Activated T-helper 1 cell treated with anti-CD3 and anti-CD28 coated beads, Interleukin-12 subunit alpha, Interleukin-12 subunit beta, Interleukin-2, Interleukin-4 antibody, amounts not matched to agents 30 ng/mL and 10 ng/mL and 1 ng/mL, durations not matched to agents 14 hours and 24 hours and 36 hours (primary cell): ENCODE data around the gene SLC7A1. TPM values are rescaled to one million over a fixed set of nuclear protein-coding genes. Genes with fewer than 3 reads are reported as not detected.

Source experiments
- DNase-seq: peaks from one replicate; pipeline ENCODE4 v3.0.0; 2021; ENCODE audit warnings: low spot score
- H3K27ac Mint-ChIP-seq: one replicate; pipeline ENCODE4 v1.8.0; 2021; ENCODE audit warnings: mild to moderate bottlenecking, mixed read lengths
- H3K27me3 Mint-ChIP-seq: one replicate; pipeline ENCODE4 v1.8.0; 2022; ENCODE audit warnings: mild to moderate bottlenecking, moderate library complexity, mixed read lengths; ENCODE audit not compliant: insufficient read depth
- H3K36me3 Mint-ChIP-seq: one replicate; pipeline ENCODE4 v1.8.0; 2021; ENCODE audit warnings: low read depth, mixed read lengths
- H3K4me1 Mint-ChIP-seq: one replicate; pipeline ENCODE4 v1.8.0; 2021; ENCODE audit warnings: low read depth, mixed read lengths
- H3K4me3 Mint-ChIP-seq: one replicate; pipeline ENCODE4 v1.8.0; 2021; ENCODE audit warnings: mild to moderate bottlenecking, moderate library complexity, mixed read lengths
- H3K9me3 Mint-ChIP-seq: one replicate; pipeline ENCODE4 v1.8.0; 2021; ENCODE audit warnings: mixed read lengths
- intact Hi-C: fragments of 100-400 bp; cut with micrococcal nuclease; formaldehyde crosslinking; loops from one replicate; pipeline ENCODE4 v1.15.1; 2024
- total RNA-seq: library from RNA; stranded (reverse); gene quantifications from 2 replicates; pipeline ENCODE4 v1.2.3, GENCODE V29; 2022

SLC7A1 gene
- total RNA-seq, 1 donor from 2014 or later: 128 TPM

DNA sequence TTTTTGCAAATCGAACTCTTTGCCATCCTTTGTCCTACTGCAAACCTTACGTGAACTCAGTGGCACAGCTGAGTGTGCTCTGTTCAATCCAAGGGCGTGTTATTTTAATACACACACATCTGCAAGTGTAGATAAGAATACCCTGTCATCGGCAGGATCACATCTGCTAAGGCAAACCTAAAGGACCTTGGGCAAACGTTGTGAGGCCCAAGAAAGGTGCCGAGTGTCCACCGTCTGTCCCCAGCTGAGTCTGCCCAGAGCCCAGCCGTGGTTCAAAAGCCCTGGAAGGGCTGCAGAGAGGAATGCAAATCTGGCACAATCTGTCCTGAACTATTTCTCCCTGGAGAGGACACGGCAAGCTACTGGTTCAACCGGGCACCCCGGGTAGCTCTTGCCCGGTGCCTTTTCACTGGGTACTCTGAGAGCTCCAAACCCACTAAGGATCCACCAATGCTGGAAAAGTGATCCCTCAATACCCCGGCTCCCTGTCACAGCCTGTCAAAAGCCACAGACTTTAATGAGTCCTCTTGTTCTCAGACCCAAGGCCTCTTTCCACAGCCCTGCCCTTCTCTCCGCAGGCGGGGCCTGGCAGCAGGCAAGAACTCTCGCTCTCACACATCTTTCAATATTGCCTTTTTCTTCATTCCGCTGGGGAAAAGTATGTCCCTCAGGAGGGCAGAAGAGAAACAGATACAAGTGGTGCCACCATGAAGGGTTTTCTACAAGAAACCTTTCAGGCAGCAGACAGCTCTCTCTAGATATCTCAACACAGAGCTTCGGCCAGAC is 17.0 kb downstream of the SLC7A1 start:
- H3K4me1 Mint-ChIP-seq: peaks cover 23% of the 10 kb centered on the region
- intact Hi-C loops: no loop called here
- H3K27me3 Mint-ChIP-seq: no peaks in the 10 kb centered on the region
- peaks cover 2% of the 10 kb centered on the region for H3K36me3 Mint-ChIP-seq
- H3K27ac Mint-ChIP-seq: no peak overlapping the region
- no peaks in the 10 kb centered on the region for H3K9me3 Mint-ChIP-seq
- DNase-seq: no peak
- no peak overlapping the region for H3K4me3 Mint-ChIP-seq

DNA sequence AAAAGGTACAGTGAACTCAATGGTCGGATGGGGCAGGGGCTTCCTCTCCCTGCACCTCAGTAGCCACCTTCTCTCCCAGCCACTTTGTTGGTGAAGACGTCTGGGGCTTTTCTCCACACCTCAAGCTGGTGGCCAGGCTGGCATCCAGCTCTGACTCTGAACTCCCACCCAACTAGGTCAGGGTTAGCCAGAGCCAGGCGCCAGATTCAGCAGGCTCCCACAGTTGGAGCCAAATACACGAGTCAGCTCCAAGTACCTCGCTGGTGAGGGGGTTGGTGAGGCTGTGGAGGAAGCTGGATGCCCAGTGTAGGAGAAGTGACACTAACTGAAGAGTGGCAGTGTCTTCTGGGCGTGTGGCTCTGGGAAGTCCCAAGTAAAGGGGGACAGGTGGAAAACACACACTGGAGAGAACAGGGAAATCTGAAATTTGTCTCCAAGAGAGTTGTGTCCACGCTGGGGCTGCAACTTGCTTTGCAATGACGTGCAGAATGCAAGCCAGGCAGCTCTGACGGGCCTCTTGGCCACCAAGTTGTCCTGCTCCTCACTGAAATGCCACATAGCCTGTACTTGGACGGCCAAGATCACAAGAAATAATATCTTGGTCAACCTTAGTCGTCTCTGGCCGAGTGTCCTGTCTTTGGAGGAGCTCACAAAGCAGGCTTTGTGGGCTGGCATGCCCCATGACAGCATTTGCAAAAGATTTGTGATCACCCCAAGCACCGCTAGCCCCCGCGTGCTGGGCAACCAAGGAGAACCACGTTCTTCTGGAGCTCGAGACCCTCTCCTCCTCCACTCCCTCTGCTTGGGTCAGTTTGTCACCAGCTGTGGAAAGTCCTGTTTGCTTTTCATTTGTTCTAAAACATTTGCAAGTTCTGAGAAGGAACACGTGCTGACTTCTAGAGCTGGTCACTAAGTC is 18.1 kb downstream of the SLC7A1 start:
- no peaks in the 10 kb centered on the region for H3K9me3 Mint-ChIP-seq
- no peak overlapping the region for H3K4me3 Mint-ChIP-seq
- no peak for DNase-seq
- peaks cover 19% of the 10 kb centered on the region for H3K4me1 Mint-ChIP-seq
- no peaks in the 10 kb centered on the region for H3K27me3 Mint-ChIP-seq
- H3K27ac Mint-ChIP-seq: no peak overlapping the region
- intact Hi-C loops: no loop called here
- H3K36me3 Mint-ChIP-seq: peaks cover 2% of the 10 kb centered on the region

DNA sequence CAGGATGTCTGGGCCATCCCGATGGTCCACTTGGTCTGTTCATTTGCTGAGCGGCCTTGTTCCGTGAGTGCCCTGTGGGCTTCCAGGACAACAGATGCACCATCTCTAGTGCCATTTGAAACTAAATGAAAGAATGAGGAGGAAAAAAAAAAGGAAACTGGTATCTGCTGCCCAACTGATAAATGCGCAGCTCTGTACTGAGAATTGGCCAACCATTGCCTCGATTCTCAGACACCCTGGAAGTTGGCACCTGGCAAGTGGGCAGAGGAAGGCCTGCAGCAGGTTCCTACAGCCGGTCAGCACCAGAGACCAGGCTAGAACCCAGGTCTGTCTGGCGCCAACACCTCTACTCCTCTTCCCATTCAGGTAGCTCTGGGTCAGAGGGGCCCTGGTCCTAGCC is 18.9 kb downstream of the SLC7A1 start:
- DNase-seq: no peak
- H3K27me3 Mint-ChIP-seq: no peaks in the 10 kb centered on the region
- peaks cover 2% of the 10 kb centered on the region for H3K36me3 Mint-ChIP-seq
- intact Hi-C loops: no loop called here
- H3K9me3 Mint-ChIP-seq: no peaks in the 10 kb centered on the region
- H3K4me1 Mint-ChIP-seq: peaks cover 25% of the 10 kb centered on the region
- no peak overlapping the region for H3K4me3 Mint-ChIP-seq
- H3K27ac Mint-ChIP-seq: no peak overlapping the region

- peaks cover 30% of the 10 kb centered on the region for H3K4me1 Mint-ChIP-seq
- no peak for DNase-seq
- no peaks in the 10 kb centered on the region for H3K9me3 Mint-ChIP-seq
- H3K4me3 Mint-ChIP-seq: no peak overlapping the region
- no peak overlapping the region for H3K27ac Mint-ChIP-seq
- H3K36me3 Mint-ChIP-seq: peaks cover 3% of the 10 kb centered on the region
- intact Hi-C loops: loop anchor here (2.0 kb wide), 1 partner anchor 20 kb away; the partner anchor contains the start of gene SLC7A1
- H3K27me3 Mint-ChIP-seq: no peaks in the 10 kb centered on the region
These were observed 20.4 kb downstream of the SLC7A1 start for GRCh38 chr13:29575098-29575497.

DNA sequence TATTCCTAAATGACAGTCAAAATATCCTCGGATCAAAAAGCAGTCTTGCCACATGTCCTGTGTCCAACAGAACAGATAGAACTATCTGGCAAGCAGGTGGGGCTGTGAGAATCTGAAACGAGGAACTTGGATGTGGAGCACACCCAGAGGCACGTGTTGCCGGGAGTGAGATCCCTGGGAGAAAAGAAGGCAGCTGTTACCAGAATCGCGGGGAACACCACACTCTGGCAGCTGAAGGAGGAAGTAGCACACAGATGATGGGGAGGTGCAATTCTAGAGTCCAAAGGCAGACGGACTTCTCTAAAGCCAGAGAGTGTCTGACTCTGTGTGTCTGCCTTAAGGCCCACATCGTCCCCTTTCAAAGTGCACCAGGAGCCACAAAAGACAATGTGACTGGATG is 22.3 kb downstream of the SLC7A1 start:
- H3K4me1 Mint-ChIP-seq: peaks cover 31% of the 10 kb centered on the region
- no peaks in the 10 kb centered on the region for H3K9me3 Mint-ChIP-seq
- H3K27me3 Mint-ChIP-seq: no peaks in the 10 kb centered on the region
- peaks cover 3% of the 10 kb centered on the region for H3K36me3 Mint-ChIP-seq
- DNase-seq: no peak
- intact Hi-C loops: no loop called here
- no peak overlapping the region for H3K27ac Mint-ChIP-seq
- H3K4me3 Mint-ChIP-seq: no peak overlapping the region

GRCh38 chr13:29572575-29572974 is 22.9 kb downstream of the SLC7A1 start:
- H3K4me3 Mint-ChIP-seq: no peak overlapping the region
- peaks cover 3% of the 10 kb centered on the region for H3K36me3 Mint-ChIP-seq
- intact Hi-C loops: no loop called here
- H3K9me3 Mint-ChIP-seq: no peaks in the 10 kb centered on the region
- H3K4me1 Mint-ChIP-seq: peaks cover 31% of the 10 kb centered on the region
- no peak for DNase-seq
- no peaks in the 10 kb centered on the region for H3K27me3 Mint-ChIP-seq
- no peak overlapping the region for H3K27ac Mint-ChIP-seq

GRCh38 chr13:29571876-29572570 is 23.5 kb downstream of the SLC7A1 start:
- H3K36me3 Mint-ChIP-seq: peaks cover 3% of the 10 kb centered on the region
- H3K27ac Mint-ChIP-seq: no peak overlapping the region
- H3K4me3 Mint-ChIP-seq: no peak overlapping the region
- H3K4me1 Mint-ChIP-seq: peaks cover 31% of the 10 kb centered on the region
- intact Hi-C loops: no loop called here
- no peaks in the 10 kb centered on the region for H3K9me3 Mint-ChIP-seq
- H3K27me3 Mint-ChIP-seq: no peaks in the 10 kb centered on the region
- no peak for DNase-seq

DNA sequence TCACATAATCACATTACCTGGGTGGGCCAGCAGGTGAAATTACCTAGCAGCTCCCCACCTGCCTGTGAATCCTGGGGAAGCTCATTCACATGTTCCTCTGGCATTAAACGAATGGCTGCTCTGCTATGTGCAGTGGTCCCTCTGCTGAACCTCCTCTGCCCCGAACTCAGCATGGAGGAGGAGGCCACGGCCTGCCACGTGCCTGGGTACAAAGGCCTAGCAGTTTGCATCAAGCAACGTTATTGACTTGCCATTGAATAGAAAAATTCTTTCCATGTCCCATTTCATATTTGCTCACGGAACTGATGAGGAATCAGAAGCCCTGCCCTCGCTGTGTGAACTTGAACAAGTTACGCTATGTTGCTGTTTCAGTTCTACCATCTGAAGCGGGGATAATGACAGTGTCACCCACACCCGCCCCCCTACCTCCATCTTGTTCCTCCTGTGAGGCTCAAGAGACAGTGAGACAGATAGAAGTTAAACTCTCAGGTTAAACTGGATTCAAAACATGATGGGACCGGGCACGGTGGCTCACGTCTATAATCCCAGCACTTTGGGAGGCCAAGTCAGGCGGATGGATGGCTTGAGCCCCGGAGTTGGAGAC is 25.3 kb downstream of the SLC7A1 start:
- peaks cover 42% of the 10 kb centered on the region for H3K4me1 Mint-ChIP-seq
- intact Hi-C loops: no loop called here
- no peaks in the 10 kb centered on the region for H3K9me3 Mint-ChIP-seq

GRCh38 chr13:29569253-29570050 is 26.0 kb downstream of the SLC7A1 start:
- peaks cover 44% of the 10 kb centered on the region for H3K4me1 Mint-ChIP-seq
- no peak overlapping the region for H3K4me3 Mint-ChIP-seq
- no peaks in the 10 kb centered on the region for H3K27me3 Mint-ChIP-seq
- H3K27ac Mint-ChIP-seq: no peak overlapping the region
- intact Hi-C loops: no loop called here
- no peak for DNase-seq
- no peaks in the 10 kb centered on the region for H3K9me3 Mint-ChIP-seq
- H3K36me3 Mint-ChIP-seq: peaks cover 5% of the 10 kb centered on the region

More for the DNA sequence above, 25.3 kb downstream of the SLC7A1 start:
- H3K4me3 Mint-ChIP-seq: no peak overlapping the region
- no peak for DNase-seq
- H3K36me3 Mint-ChIP-seq: peaks cover 3% of the 10 kb centered on the region
- no peak overlapping the region for H3K27ac Mint-ChIP-seq
- H3K27me3 Mint-ChIP-seq: no peaks in the 10 kb centered on the region

DNA sequence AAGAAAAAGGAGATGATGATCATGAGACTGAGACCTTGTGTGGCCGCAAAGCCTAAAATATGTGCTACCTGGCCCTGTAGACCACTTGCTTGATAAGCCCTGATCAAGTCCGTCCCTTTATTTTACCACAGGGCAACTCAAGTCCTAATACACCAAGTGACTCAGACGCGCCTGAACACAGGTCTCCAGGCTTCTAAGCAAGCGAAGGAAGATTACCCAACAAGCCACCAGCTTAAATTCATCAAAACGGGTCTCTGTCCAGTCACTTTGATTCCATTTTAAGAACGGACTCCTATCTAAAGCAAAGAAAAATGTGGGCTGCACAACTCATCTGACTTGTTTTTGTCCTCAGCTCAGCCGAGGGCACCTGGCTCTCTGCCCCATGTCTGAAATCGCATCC is 26.8 kb downstream of the SLC7A1 start:
- H3K27ac Mint-ChIP-seq: no peak overlapping the region
- H3K4me1 Mint-ChIP-seq: peaks cover 44% of the 10 kb centered on the region
- H3K36me3 Mint-ChIP-seq: peaks cover 5% of the 10 kb centered on the region
- no peak overlapping the region for H3K4me3 Mint-ChIP-seq
- H3K27me3 Mint-ChIP-seq: no peaks in the 10 kb centered on the region
- H3K9me3 Mint-ChIP-seq: no peaks in the 10 kb centered on the region
- no peak for DNase-seq
- intact Hi-C loops: no loop called here

DNA sequence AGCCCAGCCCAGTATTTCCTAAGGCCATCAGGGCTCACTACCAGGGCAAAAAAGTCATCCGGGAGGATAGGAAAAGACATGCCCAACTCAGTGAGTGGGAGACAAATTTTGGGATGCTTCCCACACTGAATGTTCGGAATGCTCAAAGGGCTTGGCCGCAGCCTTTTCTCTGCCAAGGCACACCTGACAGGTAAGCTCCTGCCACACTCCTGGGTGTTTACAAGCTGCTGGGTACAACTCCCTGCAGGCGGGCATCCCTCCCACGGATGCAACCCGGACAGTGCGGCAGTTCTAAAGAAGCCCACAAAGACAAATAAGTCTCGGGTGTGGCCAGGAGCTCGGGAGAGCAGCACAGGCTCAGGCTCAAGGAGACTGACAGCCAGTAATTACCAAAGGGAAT is 28.1 kb downstream of the SLC7A1 start:
- peaks cover 5% of the 10 kb centered on the region for H3K36me3 Mint-ChIP-seq
- H3K9me3 Mint-ChIP-seq: no peaks in the 10 kb centered on the region
- peaks cover 44% of the 10 kb centered on the region for H3K4me1 Mint-ChIP-seq
- H3K27ac Mint-ChIP-seq: no peak overlapping the region
- no peaks in the 10 kb centered on the region for H3K27me3 Mint-ChIP-seq
- DNase-seq: no peak
- intact Hi-C loops: no loop called here
- no peak overlapping the region for H3K4me3 Mint-ChIP-seq

- Mint-ChIP-seq H3K9me3 (no peaks in the 10 kb centered on the region), H3K27ac (no peak overlapping the region), H3K36me3 (peaks cover 5% of the 10 kb centered on the region), H3K27me3 (no peaks in the 10 kb centered on the region), H3K4me3 (no peak overlapping the region), H3K4me1 (peaks cover 48% of the 10 kb centered on the region)
- DNase-seq: no peak
- intact Hi-C loops: no loop called here
These were observed 29.3 kb downstream of the SLC7A1 start for GRCh38 chr13:29566206-29566605.
